Heart right ventricle (tissue), 16 donors: Measurements from ENCODE around the gene PRKAB2. TPM values are rescaled to one million over a fixed set of nuclear protein-coding genes. Genes with fewer than 3 reads are reported as not detected.
"Not testable (repeated sequence)": the region's sequence is repeated elsewhere in the genome, so short reads cannot be mapped to it uniquely, and the experiment has no call there.

Source experiments
- ATAC-seq, 8 donors: fragments of 200-7000 bp; cut with Tn5 transposase; one replicate each; pipeline ENCODE4 v1.9.1; 2020; ENCODE audit warnings: mild to moderate bottlenecking in 8 of 8, moderate library complexity in 8 of 8, moderate number of reproducible peaks in 1 of 8
- DNase-seq, 2 donors: peaks; one replicate each; pipeline ENCODE4 v3.0.0-alpha.2; 2020
- H3K27ac ChIP-seq, 10 donors: fragments of 200-600 bp; sonication (generic) in 2 of 10; one replicate each; pipeline versions ENCODE4 v1.5.0 to v1.8.0; 2020 to 2022; ENCODE audit warnings: mild to moderate bottlenecking in 3 of 10
- H3K27me3 ChIP-seq, 7 donors: fragments of 200-600 bp; one replicate each; pipeline ENCODE4 v1.8.0; 2021 to 2022; ENCODE audit warnings: mild to moderate bottlenecking in 2 of 7
- H3K36me3 ChIP-seq, 9 donors: fragments of 200-600 bp; sonication (generic) in 1 of 9; one replicate each; pipeline versions ENCODE4 v1.5.0 to v1.8.0; 2020 to 2022; ENCODE audit warnings: mild to moderate bottlenecking in 2 of 9
- H3K4me1 ChIP-seq, 9 donors: fragments of 200-600 bp; sonication (generic) in 1 of 9; one replicate each; pipeline versions ENCODE4 v1.5.0 to v1.8.0; 2020 to 2022; ENCODE audit warnings: mild to moderate bottlenecking in 4 of 9
- H3K4me3 ChIP-seq, 10 donors: fragments of 200-600 bp; sonication (generic) in 2 of 10; one replicate each; pipeline versions ENCODE4 v1.5.0 to v1.8.0; 2020 to 2022; ENCODE audit warnings: mild to moderate bottlenecking in 7 of 10, moderate library complexity in 2 of 10
- H3K9me3 ChIP-seq, 11 donors: fragments of 200-600 bp in 10 of 11; sonication (generic) in 2 of 11; one replicate each; pipeline versions ENCODE4 v1.5.0 to v1.8.0; 2013 to 2022; ENCODE audit warnings: mild to moderate bottlenecking in 2 of 11, control low read depth in 1 of 11, moderate library complexity in 1 of 11
- WGBS, 2 donors: extraction: QIAGEN DNeasy Blood & Tissue Kit; methylation state at CpG; one replicate each; pipeline ENCODE4 v1.1.7; 2013; ENCODE audit warnings: inconsistent platforms in 1 of 2; 5-methylcytosine and 5-hydroxymethylcytosine counted together
- intact Hi-C, 10 donors: fragments of 100-400 bp; cut with DNase I; formaldehyde crosslinking; loops; one replicate each; pipeline versions ENCODE4 v1.11.1 to v1.14.2; 2022
- polyA plus RNA-seq, 2 donors: library from polyadenylated mRNA; stranded (reverse); fragments of 200-250 nt; gene quantifications; one replicate each; pipeline ENCODE4 v1.2.3, GENCODE V29; 2013
- total RNA-seq, 10 donors: library from RNA; stranded (reverse); fragmentation: NEBNext Ultra II Directional in 3 of 10; extraction: Animal tissue kit (Norgen Biotek cat#: 25700) in 3 of 10; gene quantifications; one replicate each; pipeline versions ENCODE4 v1.2.1 to v1.2.4, GENCODE V29; 2021 to 2023
- TF ChIP-seq, protein P1 (sequence below), 9 donors: fragments of 200-600 bp; sonication (generic) in 2 of 9; IDR thresholded peaks; one replicate each; pipeline versions ENCODE4 v1.5.0 to v1.8.0; 2021 to 2022; ENCODE audit warnings: antibody characterized with exemption in 9 of 9, mild to moderate bottlenecking in 5 of 9, moderate library complexity in 1 of 9
- donor health status: Arrhythmogenic right ventricular cardiomyopathy.
- donor health status: ischemic (EF 13 %, LVEDD 7.1; RV severe dilation, severe dysfunction).
- donor health status: healthy with polysubstance abuse.
- donor health status: DM: no; HTN: yes; CAD: no.
- donor health status: DM: no; HTN: no; CAD: no.
- donor health status: ischemic (EF 25% LVEDD 6.9; RV normal size, moderate dysfunction).
- donor health status: ischemic (EF 25% LVEDD 5.7; RV mildly dilated, moderate dysfunction).
- donor health status: healthy.
- donor health status: DM: yes; HTN: yes; CAD: no.
- donor health status: Ischemic cardiomyopathy.
- donor health status: ischemic (EF 35%, LVEDD 5.7; RV mildly dilated, moderate dysfunction).
- donor health status: nonischemic (EF 11% LVEDD 7.7; RV severe dilation, severe dysfunction).
- donor health status: DM: yes; HTN: yes; CAD: no.
- donor health status: PGD.
- donor health status: ischemic (EF 29% LVEDD 5.4; RV normal size, mild dysfunction).
- donor health status: nonischemic (EF 23%, LVEDD 6.1; RV moderate dilation, normal function).

PRKAB2 gene
- total and polyA plus RNA-seq, 12 donors = 9.1 to 40.2 (median 32.5) TPM

DNA sequence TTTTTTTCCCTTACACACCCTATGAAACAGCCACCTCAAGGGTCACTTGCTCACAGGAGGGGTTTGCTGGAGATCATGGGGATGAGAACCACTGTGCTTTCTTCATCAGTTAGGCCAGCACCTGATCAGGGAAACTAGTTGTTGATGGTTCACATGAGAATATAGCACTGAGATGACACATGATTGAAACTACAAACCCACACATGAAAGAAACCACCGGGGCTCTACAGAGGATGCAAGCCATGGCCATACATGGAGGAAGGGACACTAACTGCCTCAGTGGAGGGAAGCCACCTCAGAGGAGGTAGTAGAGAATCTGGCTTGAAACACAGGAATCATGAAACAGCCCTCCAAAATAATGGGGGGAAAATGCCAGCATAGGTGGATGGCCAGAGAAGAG, 63.2 kb downstream of the PRKAB2 start:
- intact Hi-C loops = no loop called here
- 87 to 91% methylated on average over 1 of the region's 1 CpG for WGBS, 2 donors
- no peaks in the 10 kb centered on the region for H3K4me1 ChIP-seq
- no peaks in the 10 kb centered on the region for H3K9me3 ChIP-seq
- H3K4me3 ChIP-seq = no peak overlapping the region
- peaks cover 0 to 27% (median 4%) of the 10 kb centered on the region in 7 donors for H3K27me3 ChIP-seq
- H3K27ac ChIP-seq = no peak overlapping the region
- no peaks in the 10 kb centered on the region for H3K36me3 ChIP-seq
- TF ChIP-seq, protein P1, sequence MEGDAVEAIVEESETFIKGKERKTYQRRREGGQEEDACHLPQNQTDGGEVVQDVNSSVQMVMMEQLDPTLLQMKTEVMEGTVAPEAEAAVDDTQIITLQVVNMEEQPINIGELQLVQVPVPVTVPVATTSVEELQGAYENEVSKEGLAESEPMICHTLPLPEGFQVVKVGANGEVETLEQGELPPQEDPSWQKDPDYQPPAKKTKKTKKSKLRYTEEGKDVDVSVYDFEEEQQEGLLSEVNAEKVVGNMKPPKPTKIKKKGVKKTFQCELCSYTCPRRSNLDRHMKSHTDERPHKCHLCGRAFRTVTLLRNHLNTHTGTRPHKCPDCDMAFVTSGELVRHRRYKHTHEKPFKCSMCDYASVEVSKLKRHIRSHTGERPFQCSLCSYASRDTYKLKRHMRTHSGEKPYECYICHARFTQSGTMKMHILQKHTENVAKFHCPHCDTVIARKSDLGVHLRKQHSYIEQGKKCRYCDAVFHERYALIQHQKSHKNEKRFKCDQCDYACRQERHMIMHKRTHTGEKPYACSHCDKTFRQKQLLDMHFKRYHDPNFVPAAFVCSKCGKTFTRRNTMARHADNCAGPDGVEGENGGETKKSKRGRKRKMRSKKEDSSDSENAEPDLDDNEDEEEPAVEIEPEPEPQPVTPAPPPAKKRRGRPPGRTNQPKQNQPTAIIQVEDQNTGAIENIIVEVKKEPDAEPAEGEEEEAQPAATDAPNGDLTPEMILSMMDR (IDR thresholded peaks at IDR 0.05) = no peak
- DNase-seq = no peak
- no peak for ATAC-seq

DNA sequence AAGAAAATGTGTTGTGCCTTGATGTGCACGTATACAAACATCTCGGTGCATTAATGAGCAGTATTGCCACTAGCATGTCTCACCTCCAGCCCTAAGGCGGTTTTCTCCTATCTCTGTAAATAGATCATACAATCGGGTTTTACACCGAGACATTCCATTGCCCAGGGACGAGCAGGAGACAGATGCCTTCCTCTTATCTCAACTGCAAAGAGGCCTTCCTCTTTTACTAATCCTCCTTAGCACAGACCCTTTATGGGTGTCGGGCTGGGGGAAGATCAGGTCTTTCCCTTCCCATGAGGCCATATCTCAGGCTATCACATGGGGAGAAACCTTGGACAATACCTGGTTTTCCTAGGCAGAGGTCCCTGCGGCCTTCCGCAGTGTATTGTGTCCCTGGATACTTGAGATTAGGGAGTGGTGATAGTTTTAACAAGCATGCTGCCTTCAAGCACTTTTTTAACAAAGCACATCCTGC, 65.8 kb downstream of the PRKAB2 start:
- intact Hi-C loops, H3K4me1 ChIP-seq, DNase-seq: not testable (repeated sequence)

DNA sequence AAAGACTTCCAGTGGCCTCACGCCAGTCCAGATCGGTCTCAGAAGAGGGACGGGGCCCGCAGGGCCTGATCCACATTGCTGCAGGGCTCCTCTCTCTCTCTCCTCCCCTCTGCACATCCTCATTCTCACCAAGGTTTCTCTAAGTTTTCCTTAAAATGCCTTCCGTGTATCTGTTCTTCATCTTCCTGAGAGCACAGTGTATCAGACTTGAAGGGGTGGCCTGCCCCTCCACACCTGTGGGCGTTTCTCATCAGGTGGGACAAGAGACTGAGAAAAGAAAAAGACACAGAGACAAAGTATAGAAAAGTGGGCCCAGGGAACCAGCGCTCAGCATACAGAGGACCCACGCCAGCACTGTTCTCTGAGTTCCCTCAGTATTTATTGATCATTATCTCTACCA, 66.4 kb downstream of the PRKAB2 start:
- ATAC-seq (no peak), DNase-seq (no peak)
- TF ChIP-seq, protein P1 (IDR thresholded peaks at IDR 0.05) = no peak
- 82% methylated on average over 8 of the region's 8 CpGs for WGBS, 2 donors
- Histone ChIP-seq H3K4me3 (no peak overlapping the region), H3K9me3 (no peaks in the 10 kb centered on the region), H3K4me1 (no peaks in the 10 kb centered on the region), H3K27me3 (peaks cover 0 to 36% (median 6%) of the 10 kb centered on the region in 7 donors), H3K27ac (no peak overlapping the region), H3K36me3 (no peaks in the 10 kb centered on the region)
- intact Hi-C loops = no loop called here

More for the DNA sequence above, 65.8 kb downstream of the PRKAB2 start:
- not testable (repeated sequence) for H3K9me3 ChIP-seq, ATAC-seq, H3K4me3 ChIP-seq, H3K27ac ChIP-seq, H3K36me3 ChIP-seq
- 44 to 48% methylated on average over 9 of the region's 9 CpGs for WGBS, 2 donors
- peaks cover 0 to 31% (median 6%) of the 10 kb centered on the region in 7 donors for H3K27me3 ChIP-seq

Other genes with a start within 250 kb of the PRKAB2 start
- 1 to 10 TPM; 2.3 to 6.3 (median 3.5) TPM for gene NBPF12, start 234.1 kb downstream of the PRKAB2 start, total RNA-seq
- gene NBPF12, start 234.1 kb downstream of the PRKAB2 start, polyA plus RNA-seq = 1 to 10 TPM; 1.8 to 5.1 TPM
- 10 to 100 TPM in 1 of 10 donors, 1 to 10 TPM in 3, under 1 TPM in 6; 0.20 to 21.7 (median 0.78) TPM for gene FMO5, start 52.9 kb upstream of the PRKAB2 start, total RNA-seq
- gene FMO5, start 52.9 kb upstream of the PRKAB2 start, polyA plus RNA-seq = 1 to 10 TPM in 1 of 2 donors, under 1 TPM in 1; 0.64 to 1.6 TPM
- gene CHD1L, start 70.2 kb upstream of the PRKAB2 start, total RNA-seq = 10 to 100 TPM in 2 of 10 donors, 1 to 10 TPM in 8; 6.0 to 12.9 (median 7.9) TPM
- gene CHD1L, start 70.2 kb upstream of the PRKAB2 start, polyA plus RNA-seq = 10 to 100 TPM in 1 of 2 donors, 1 to 10 TPM in 1; 6.8 to 11.2 TPM